Neural progenitor cell (in vitro differentiated cells): ENCODE results near the gene RNF31. TPM values are rescaled to one million over a fixed set of nuclear protein-coding genes. Genes with fewer than 3 reads are reported as not detected.
"Not testable (repeated sequence)": the region's sequence is repeated elsewhere in the genome, so short reads cannot be mapped to it uniquely, and the experiment has no call there.

ENCODE experiments used
- DNase-seq: peaks from one replicate; pipeline ENCODE4 v3.0.0-alpha.2; 2016; ENCODE audit warnings: low spot score
- H2AFZ ChIP-seq: fragments of 200-600 bp; sonication (generic); replicated peaks from 2 replicates; pipeline ENCODE4 v1.6.1; 2016; ENCODE audit warnings: antibody characterized with exemption
- H3F3A ChIP-seq: fragments of 200-600 bp; sonication (generic); 2 replicates; pipeline ENCODE4 v1.6.1; 2016; ENCODE audit warnings: antibody characterized with exemption, low read depth
- H3K27ac ChIP-seq: fragments of 200-600 bp; sonication (generic); 2 replicates; pipeline ENCODE4 v1.5.1; 2016; ENCODE audit warnings: mild to moderate bottlenecking
- H3K27me3 ChIP-seq: fragments of 200-600 bp; sonication (generic); 2 replicates; pipeline ENCODE4 v1.6.1; 2016; ENCODE audit warnings: mild to moderate bottlenecking, moderate library complexity
- H3K36me3 ChIP-seq: fragments of 200-600 bp; sonication (generic); 2 replicates; pipeline ENCODE4 v1.5.1; 2016
- H3K4me1 ChIP-seq: fragments of 200-600 bp; sonication (generic); 2 replicates; pipeline ENCODE4 v1.6.1; 2016; ENCODE audit warnings: mixed run types
- H3K4me2 ChIP-seq: fragments of 200-600 bp; sonication (generic); 2 replicates; pipeline ENCODE4 v1.6.1; 2016
- H3K4me3 ChIP-seq: fragments of 200-600 bp; sonication (generic); 2 replicates; pipeline ENCODE4 v1.5.1; 2016
- H3K79me2 ChIP-seq: fragments of 200-600 bp; sonication (generic); 2 replicates; pipeline ENCODE4 v1.6.1; 2016; ENCODE audit warnings: low read depth
- H3K9ac ChIP-seq: fragments of 200-600 bp; sonication (generic); 2 replicates; pipeline ENCODE4 v1.6.1; 2016
- H3K9me3 ChIP-seq: fragments of 200-600 bp; sonication (generic); 2 replicates; pipeline ENCODE4 v1.5.1; 2016; ENCODE audit warnings: low read depth
- H4K20me1 ChIP-seq: fragments of 200-600 bp; sonication (generic); 2 replicates; pipeline ENCODE4 v1.6.1; 2016; ENCODE audit warnings: low read depth
- H3K27ac Mint-ChIP-seq: 3 replicates; pipeline ENCODE4 v1.8.0; 2021; ENCODE audit warnings: mixed read lengths
- H3K27me3 Mint-ChIP-seq: 2 replicates; pipeline ENCODE4 v1.8.0; 2022; ENCODE audit warnings: low read depth, mild to moderate bottlenecking, inconsistent platforms, moderate library complexity, mixed read lengths; ENCODE audit not compliant: insufficient read depth
- H3K36me3 Mint-ChIP-seq: 3 replicates; pipeline ENCODE4 v1.8.0; 2021; ENCODE audit warnings: mixed read lengths
- H3K4me1 Mint-ChIP-seq: 3 replicates; pipeline ENCODE4 v1.8.0; 2021; ENCODE audit warnings: mixed read lengths
- H3K4me3 Mint-ChIP-seq: 3 replicates; pipeline ENCODE4 v1.8.0; 2021; ENCODE audit warnings: mild to moderate bottlenecking, moderate library complexity, mixed read lengths
- H3K9me3 Mint-ChIP-seq: 3 replicates; pipeline ENCODE4 v1.8.0; 2020; ENCODE audit warnings: mixed read lengths
- EZH2 ChIP-seq: fragments of 200-600 bp; sonication (generic); IDR thresholded peaks from 2 replicates; pipeline ENCODE4 v1.6.1; 2017; ENCODE audit warnings: antibody characterized with exemption, mild to moderate bottlenecking, moderate library complexity
- EZH2phosphoT487 ChIP-seq: fragments of 200-600 bp; sonication (generic); IDR thresholded peaks from 2 replicates; pipeline ENCODE4 v1.6.1; 2017; ENCODE audit warnings: antibody characterized with exemption
- total RNA-seq: library from RNA; depleted of rRNA; stranded (reverse); fragments of >200 nt; gene quantifications from 2 replicates; pipeline ENCODE4 v1.2.3, GENCODE V29; 2015; ENCODE audit warnings: low replicate concordance
- TF ChIP-seq, protein P1 (sequence below): fragments of 200-600 bp; sonication (generic); IDR thresholded peaks from 2 replicates; pipeline ENCODE4 v1.5.1; 2017; ENCODE audit warnings: antibody characterized with exemption, mild to moderate bottlenecking

RNF31 gene
- total RNA-seq, 1 donor from 2014 or later, result 28.8 TPM

DNA sequence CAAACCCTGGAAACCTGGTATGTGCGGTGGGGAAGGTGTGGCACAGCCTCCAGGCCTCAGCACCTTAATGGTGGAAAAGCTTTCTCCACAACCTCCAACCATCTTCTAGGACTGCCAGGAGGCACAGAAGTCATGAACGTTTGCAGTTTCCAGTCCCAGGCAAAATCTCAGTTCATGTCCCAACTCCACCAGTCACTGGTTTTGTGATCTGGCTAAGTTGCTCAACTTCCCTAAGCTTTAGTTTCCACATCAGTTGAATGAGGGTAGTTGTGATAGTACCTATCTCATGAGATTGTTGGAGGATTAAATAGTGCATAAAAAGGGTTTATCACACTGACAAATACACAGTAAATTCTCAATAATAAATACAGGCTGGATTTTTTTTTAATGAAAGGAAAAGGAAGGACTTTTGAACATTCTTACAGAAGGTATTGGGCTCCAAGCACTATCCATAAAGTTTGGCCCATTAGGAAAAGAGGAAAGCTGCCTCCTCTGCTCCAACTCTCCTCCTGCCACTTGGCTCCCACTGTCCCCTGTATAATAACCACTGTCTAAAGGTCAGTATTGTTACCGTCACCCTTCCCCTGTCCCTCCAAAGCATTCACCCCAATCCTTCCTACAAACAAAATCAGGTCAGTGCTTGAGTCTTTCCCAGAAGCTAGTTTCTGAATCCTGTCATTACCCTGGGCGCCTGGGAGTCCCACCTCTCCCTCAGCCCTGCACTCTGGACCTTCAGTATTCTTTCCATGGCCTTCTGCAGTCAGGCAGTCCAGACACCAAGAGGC lies 46.9 kb upstream of the RNF31 start:
- H4K20me1 ChIP-seq, result no peaks in the 10 kb centered on the region
- H3K4me1 ChIP-seq, result peaks cover 5% of the 10 kb centered on the region
- DNase-seq, result no peak
- no peaks in the 10 kb centered on the region for H3K9me3 ChIP-seq
- no peak overlapping the region for H2AFZ ChIP-seq
- Mint-ChIP-seq H3K4me3 (no peak overlapping the region), H3K27me3 (peaks cover 8% of the 10 kb centered on the region), H3K27ac (no peak overlapping the region), H3K36me3 (no peaks in the 10 kb centered on the region), H3K9me3 (no peaks in the 10 kb centered on the region), H3K4me1 (peaks cover 8% of the 10 kb centered on the region)
- H3K9ac ChIP-seq, result no peak overlapping the region
- H3K79me2 ChIP-seq, result no peaks in the 10 kb centered on the region
- H3F3A ChIP-seq, result peaks cover 6% of the 10 kb centered on the region
- H3K27me3 ChIP-seq, result no peaks in the 10 kb centered on the region
- TF ChIP-seq EZH2, result no peak
- no peaks in the 10 kb centered on the region for H3K36me3 ChIP-seq
- no peak overlapping the region for H3K4me3 ChIP-seq
- no peak overlapping the region for H3K27ac ChIP-seq
- H3K4me2 ChIP-seq, result no peak overlapping the region

DNA sequence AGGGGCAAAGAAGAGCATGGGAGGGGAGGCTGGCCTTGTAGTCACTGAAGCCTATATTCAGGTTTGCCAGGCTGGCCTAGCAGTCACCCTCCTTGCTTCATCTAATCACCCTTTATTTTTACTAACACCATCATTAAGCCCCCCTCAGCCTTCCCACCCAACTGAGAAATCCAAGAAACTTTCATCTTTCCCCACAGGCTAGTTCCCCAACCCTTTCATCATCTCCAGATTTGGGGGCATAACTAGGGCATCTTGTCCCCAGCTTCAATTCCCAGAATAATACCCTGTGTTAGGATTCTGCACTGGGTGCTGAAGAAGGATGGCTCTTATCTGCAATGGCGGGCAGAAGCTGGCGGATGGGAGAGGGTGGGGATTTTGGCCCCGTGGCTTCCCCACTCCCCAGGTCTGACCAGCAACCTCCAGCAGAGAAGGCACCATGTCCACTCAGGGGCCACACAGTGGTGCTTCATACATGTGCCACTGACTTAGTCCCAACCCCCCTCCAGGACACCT lies 46.3 kb upstream of the RNF31 start:
- no peak for DNase-seq
- Histone ChIP-seq H2AFZ (no peak overlapping the region), H3K9me3 (no peaks in the 10 kb centered on the region), H4K20me1 (no peaks in the 10 kb centered on the region), H3F3A (no peaks in the 10 kb centered on the region), H3K27me3 (no peaks in the 10 kb centered on the region), H3K4me2 (no peak overlapping the region), H3K9ac (no peak overlapping the region), H3K4me3 (no peak overlapping the region), H3K4me1 (no peaks in the 10 kb centered on the region), H3K79me2 (no peaks in the 10 kb centered on the region), H3K36me3 (no peaks in the 10 kb centered on the region), H3K27ac (no peak overlapping the region)
- Mint-ChIP-seq H3K27me3 (peaks cover 8% of the 10 kb centered on the region), H3K4me1 (peaks cover 3% of the 10 kb centered on the region), H3K9me3 (no peaks in the 10 kb centered on the region), H3K4me3 (no peak overlapping the region), H3K27ac (no peak overlapping the region), H3K36me3 (no peaks in the 10 kb centered on the region)
- no peak for TF ChIP-seq EZH2
- no peak for TF ChIP-seq EZH2phosphoT487
- TF ChIP-seq, protein P1, sequence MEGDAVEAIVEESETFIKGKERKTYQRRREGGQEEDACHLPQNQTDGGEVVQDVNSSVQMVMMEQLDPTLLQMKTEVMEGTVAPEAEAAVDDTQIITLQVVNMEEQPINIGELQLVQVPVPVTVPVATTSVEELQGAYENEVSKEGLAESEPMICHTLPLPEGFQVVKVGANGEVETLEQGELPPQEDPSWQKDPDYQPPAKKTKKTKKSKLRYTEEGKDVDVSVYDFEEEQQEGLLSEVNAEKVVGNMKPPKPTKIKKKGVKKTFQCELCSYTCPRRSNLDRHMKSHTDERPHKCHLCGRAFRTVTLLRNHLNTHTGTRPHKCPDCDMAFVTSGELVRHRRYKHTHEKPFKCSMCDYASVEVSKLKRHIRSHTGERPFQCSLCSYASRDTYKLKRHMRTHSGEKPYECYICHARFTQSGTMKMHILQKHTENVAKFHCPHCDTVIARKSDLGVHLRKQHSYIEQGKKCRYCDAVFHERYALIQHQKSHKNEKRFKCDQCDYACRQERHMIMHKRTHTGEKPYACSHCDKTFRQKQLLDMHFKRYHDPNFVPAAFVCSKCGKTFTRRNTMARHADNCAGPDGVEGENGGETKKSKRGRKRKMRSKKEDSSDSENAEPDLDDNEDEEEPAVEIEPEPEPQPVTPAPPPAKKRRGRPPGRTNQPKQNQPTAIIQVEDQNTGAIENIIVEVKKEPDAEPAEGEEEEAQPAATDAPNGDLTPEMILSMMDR, result no peak

DNA sequence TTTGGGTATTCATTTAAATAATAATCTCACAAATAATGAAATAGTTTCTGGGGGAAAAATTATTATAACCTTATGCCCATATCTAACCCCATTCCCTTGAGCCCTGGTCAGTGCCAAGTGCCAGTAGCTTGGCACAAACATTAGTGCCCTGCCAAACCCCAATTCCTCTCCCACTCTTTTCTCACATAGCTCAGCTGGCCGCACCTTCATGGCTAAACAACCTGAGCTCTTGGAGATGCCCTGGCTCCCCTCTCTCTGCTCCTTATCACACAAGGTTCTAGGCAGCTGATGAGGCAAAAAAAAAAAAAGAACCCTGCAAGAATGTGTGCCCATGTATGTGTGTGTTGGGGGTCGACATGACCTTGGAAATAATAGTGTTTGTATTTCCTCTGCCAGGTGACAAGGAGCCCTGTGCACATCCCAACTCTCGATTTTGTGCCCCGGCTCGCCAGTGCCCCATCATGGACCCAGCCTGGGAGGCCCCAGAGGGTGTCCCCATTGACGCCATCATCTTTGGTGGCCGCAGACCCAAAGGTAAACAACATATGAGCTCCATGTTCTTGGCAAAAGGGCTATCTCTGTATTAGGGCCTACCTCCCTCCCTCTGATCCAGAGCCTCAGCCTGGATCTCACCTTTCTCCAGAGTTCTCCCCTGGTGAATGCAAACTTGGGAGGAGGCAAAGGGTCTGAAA lies 44.8 kb upstream of the RNF31 start:
- H3K4me1 ChIP-seq, result no peaks in the 10 kb centered on the region
- H3K27me3 ChIP-seq, result no peaks in the 10 kb centered on the region
- Mint-ChIP-seq H3K27ac (no peak overlapping the region), H3K4me3 (no peak overlapping the region), H3K27me3 (peaks cover 8% of the 10 kb centered on the region), H3K9me3 (no peaks in the 10 kb centered on the region), H3K36me3 (no peaks in the 10 kb centered on the region), H3K4me1 (no peaks in the 10 kb centered on the region)
- H3K4me3 ChIP-seq, result no peak overlapping the region
- no peak overlapping the region for H3K9ac ChIP-seq
- DNase-seq, result no peak
- TF ChIP-seq, protein P1, result no peak
- no peak for TF ChIP-seq EZH2
- TF ChIP-seq EZH2phosphoT487, result no peak
- H4K20me1 ChIP-seq, result no peaks in the 10 kb centered on the region
- no peaks in the 10 kb centered on the region for H3F3A ChIP-seq
- no peak overlapping the region for H2AFZ ChIP-seq
- no peak overlapping the region for H3K27ac ChIP-seq
- no peaks in the 10 kb centered on the region for H3K36me3 ChIP-seq
- H3K4me2 ChIP-seq, result no peak overlapping the region
- H3K9me3 ChIP-seq, result no peaks in the 10 kb centered on the region
- H3K79me2 ChIP-seq, result no peaks in the 10 kb centered on the region

DNA sequence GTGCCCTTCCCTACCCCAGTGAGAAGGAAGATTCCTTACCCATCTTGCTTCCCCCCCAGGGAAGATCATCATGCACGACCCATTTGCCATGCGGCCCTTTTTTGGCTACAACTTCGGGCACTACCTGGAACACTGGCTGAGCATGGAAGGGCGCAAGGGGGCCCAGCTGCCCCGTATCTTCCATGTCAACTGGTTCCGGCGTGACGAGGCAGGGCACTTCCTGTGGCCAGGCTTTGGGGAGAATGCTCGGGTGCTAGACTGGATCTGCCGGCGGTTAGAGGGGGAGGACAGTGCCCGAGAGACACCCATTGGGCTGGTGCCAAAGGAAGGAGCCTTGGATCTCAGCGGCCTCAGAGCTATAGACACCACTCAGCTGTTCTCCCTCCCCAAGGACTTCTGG lies 43.8 kb upstream of the RNF31 start:
- no peak overlapping the region for H3K4me3 ChIP-seq
- H3K9me3 Mint-ChIP-seq, result no peaks in the 10 kb centered on the region
- H3K27me3 ChIP-seq, result no peaks in the 10 kb centered on the region
- TF ChIP-seq, protein P1, result no peak
- TF ChIP-seq EZH2 (no peak), EZH2phosphoT487 (no peak)
- DNase-seq, result no peak
- H3K27ac Mint-ChIP-seq, result no peak overlapping the region
- H3K4me2 ChIP-seq, result no peak overlapping the region
- H3F3A ChIP-seq, result no peaks in the 10 kb centered on the region
- H3K9ac ChIP-seq, result no peak overlapping the region
- no peaks in the 10 kb centered on the region for H3K9me3 ChIP-seq
- no peak overlapping the region for H3K27ac ChIP-seq
- no peaks in the 10 kb centered on the region for H3K4me1 ChIP-seq
- peaks cover 8% of the 10 kb centered on the region for H3K27me3 Mint-ChIP-seq
- H3K36me3 Mint-ChIP-seq, result no peaks in the 10 kb centered on the region
- H3K4me1 Mint-ChIP-seq, result no peaks in the 10 kb centered on the region
- H3K4me3 Mint-ChIP-seq, result no peak overlapping the region
- no peak overlapping the region for H2AFZ ChIP-seq
- no peaks in the 10 kb centered on the region for H4K20me1 ChIP-seq
- no peaks in the 10 kb centered on the region for H3K36me3 ChIP-seq
- H3K79me2 ChIP-seq, result no peaks in the 10 kb centered on the region

DNA sequence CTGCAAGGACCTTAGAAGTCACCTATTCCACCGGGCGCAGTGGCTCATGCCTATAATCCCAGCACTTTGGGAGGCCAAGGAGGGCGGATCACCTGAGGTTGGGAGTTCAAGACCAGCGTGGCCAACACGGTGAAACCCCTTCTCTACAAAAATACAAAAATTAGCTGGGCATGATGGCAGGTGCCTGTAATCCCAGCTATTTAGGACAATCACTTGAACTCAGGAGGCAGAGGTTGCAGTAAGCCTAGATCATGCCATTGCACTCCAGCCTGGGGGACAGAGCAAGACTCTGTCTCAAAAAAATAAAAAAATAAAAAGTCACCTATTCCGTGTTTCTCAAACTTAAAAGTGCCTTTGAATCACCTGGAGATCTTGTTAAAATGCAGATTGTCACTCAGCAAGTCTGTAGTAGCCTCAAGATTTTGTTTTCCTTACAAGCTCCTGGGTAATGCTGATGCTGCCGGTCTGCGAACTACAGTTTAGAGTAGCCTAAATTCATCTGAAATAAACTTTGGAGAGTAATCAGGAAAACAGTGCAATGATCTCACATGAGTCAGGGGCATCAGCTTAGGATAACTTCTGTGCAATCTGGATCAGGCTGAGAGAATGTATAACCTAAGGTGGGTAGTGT lies 41.6 kb upstream of the RNF31 start:
- not testable (repeated sequence) for H3K27ac ChIP-seq, H3K36me3 ChIP-seq

More for the DNA sequence above, 41.6 kb upstream of the RNF31 start:
- not testable (repeated sequence) for H3K27me3 Mint-ChIP-seq, H4K20me1 ChIP-seq, H3K79me2 ChIP-seq, H3K27me3 ChIP-seq, H3K4me2 ChIP-seq, H3K9me3 Mint-ChIP-seq, H2AFZ ChIP-seq, H3F3A ChIP-seq, H3K4me1 Mint-ChIP-seq, H3K4me3 Mint-ChIP-seq, H3K9ac ChIP-seq, H3K9me3 ChIP-seq, H3K4me1 ChIP-seq, H3K36me3 Mint-ChIP-seq, DNase-seq, H3K4me3 ChIP-seq
- peak overlapping the region; percentile 67 for H3K27ac Mint-ChIP-seq
